Measurements from ENCODE around the gene LYZL1.
"Not testable (repeated sequence)": the region's sequence is repeated elsewhere in the genome, so short reads cannot be mapped to it uniquely, and the experiment has no call there.

Gene LYZL1

GRCh38 chr10:29353305-29353704 lies 64.4 kb downstream of the LYZL1 start:
- TF ChIP-seq, protein P1, sequence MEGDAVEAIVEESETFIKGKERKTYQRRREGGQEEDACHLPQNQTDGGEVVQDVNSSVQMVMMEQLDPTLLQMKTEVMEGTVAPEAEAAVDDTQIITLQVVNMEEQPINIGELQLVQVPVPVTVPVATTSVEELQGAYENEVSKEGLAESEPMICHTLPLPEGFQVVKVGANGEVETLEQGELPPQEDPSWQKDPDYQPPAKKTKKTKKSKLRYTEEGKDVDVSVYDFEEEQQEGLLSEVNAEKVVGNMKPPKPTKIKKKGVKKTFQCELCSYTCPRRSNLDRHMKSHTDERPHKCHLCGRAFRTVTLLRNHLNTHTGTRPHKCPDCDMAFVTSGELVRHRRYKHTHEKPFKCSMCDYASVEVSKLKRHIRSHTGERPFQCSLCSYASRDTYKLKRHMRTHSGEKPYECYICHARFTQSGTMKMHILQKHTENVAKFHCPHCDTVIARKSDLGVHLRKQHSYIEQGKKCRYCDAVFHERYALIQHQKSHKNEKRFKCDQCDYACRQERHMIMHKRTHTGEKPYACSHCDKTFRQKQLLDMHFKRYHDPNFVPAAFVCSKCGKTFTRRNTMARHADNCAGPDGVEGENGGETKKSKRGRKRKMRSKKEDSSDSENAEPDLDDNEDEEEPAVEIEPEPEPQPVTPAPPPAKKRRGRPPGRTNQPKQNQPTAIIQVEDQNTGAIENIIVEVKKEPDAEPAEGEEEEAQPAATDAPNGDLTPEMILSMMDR (IDR thresholded peaks at IDR 0.05; ENCODE audit: low read depth, low read length) = no peak
- DNase-seq (ENCODE audit: low read depth in 2 of 2) = peak in 1 of 2 donors; percentile 34
- no peak overlapping the region for H3K4me3 ChIP-seq (replicated peaks in 1 of 2; ENCODE audit: low read depth in 2 of 2, low read length in 2 of 2)

GRCh38 chr10:29353887-29354561 lies 65.2 kb downstream of the LYZL1 start:
- no peak for DNase-seq (ENCODE audit: low read depth in 2 of 2)
- TF ChIP-seq, protein P1 (IDR thresholded peaks at IDR 0.05; ENCODE audit: low read depth, low read length) = no peak
- no peak overlapping the region for H3K4me3 ChIP-seq (replicated peaks in 1 of 2; ENCODE audit: low read depth in 2 of 2, low read length in 2 of 2)

DNA sequence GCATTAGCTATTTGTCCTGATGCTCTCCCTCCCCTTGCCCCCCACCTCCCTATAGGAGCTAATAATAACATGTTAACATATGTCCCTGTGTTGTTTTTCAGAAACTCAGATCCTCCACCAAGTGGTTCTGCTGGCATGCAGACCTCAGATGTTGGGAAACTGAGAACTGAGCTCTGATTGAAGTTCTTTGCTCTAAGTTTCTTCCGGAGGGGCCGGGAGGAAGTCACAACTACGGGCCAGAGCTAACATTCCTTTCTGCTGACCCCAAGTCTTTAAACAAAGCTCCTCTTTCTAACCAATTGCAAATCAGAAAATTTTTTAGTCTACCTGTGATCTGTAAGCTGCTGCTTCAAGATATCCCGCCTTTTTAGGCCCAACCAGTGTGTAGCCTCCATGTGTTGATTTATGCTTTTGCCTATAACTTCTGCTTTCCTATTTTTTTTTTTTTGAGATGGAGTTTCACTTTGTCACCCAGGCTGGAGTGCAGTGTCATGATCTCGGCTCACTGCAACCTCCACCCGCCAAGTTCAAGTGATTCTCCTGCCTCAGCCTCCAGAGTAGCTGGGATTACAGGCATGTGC lies 66.6 kb downstream of the LYZL1 start:
- no peak for DNase-seq (ENCODE audit: low read depth in 2 of 2)
- no peak overlapping the region for H3K4me3 ChIP-seq (replicated peaks in 1 of 2; ENCODE audit: low read depth in 2 of 2, low read length in 2 of 2)
- TF ChIP-seq, protein P1 (IDR thresholded peaks at IDR 0.05; ENCODE audit: low read depth, low read length) = no peak

DNA sequence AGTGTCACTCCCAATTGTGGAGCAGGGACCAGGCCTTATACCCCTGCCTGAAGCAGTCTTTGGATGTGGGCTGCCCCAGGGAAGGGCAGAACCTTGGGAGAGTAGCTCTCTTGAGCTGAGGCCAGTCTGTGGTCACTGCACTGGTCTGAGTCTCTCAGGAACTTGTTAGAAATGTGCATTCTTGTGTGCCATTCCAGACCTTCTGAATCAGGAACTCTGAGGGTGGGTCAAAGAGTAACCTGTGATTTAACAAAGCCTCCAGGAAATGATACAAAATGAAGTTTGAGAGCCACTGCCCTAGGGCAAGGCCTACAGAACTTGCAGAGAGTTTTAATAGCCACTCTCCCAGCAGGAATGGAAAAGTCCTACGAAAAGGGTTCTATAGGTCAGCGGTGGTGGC lies 68.1 kb downstream of the LYZL1 start:
- TF ChIP-seq, protein P1 (IDR thresholded peaks at IDR 0.05; ENCODE audit: low read depth, low read length) = no peak
- DNase-seq (ENCODE audit: low read depth in 2 of 2) = peak in 1 of 2 donors; percentile 7
- no peak overlapping the region for H3K4me3 ChIP-seq (replicated peaks in 1 of 2; ENCODE audit: low read depth in 2 of 2, low read length in 2 of 2)

- no peak for DNase-seq (ENCODE audit: low read depth in 2 of 2)
- TF ChIP-seq, protein P1 (IDR thresholded peaks at IDR 0.05; ENCODE audit: low read depth, low read length) = no peak
- H3K4me3 ChIP-seq (replicated peaks in 1 of 2; ENCODE audit: low read depth in 2 of 2, low read length in 2 of 2) = no peak overlapping the region
Measured at GRCh38 chr10:29358010-29358616, 69.2 kb downstream of the LYZL1 start.

DNA sequence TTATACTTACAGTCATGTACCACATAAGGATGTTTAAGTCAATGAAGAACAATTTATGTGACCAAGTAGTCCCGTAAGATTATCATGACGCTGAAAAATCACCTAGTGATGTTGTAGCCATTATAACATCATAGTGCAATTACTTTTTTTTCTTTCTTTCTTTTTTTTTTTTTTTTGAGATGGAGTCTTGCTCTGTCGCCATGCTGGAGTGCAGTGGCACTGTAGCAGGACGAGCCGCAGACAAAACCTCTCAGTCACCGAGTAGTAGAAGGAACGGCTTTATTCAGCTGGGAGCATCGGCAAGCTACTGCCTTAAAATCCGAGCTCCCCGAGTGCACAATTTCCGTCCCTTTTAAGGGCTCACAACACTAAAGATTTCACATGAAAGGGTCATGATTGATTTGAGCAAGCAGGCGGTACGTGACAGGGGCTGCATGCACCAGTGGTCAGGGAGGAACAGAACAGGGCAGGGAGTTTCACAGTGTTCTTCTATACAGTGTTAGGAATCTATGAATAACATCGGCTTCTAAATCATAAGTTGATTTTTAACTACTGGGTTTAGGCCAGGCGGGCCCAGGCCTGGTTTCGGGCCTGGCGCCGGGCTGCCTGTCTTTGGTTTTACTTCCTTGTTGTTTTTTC lies 71.5 kb downstream of the LYZL1 start:
- H3K4me3 ChIP-seq (replicated peaks in 1 of 2; ENCODE audit: low read depth in 2 of 2, low read length in 2 of 2); DNase-seq (ENCODE audit: low read depth in 2 of 2): not testable (repeated sequence)
